ENCODE data around the gene CCDC106. TPM values are rescaled to one million over a fixed set of nuclear protein-coding genes. Genes with fewer than 3 reads are reported as not detected.
A peak's percentile ranks its signal among the peaks of the same experiment; 100 is the strongest.

The CCDC106 gene
- total RNA-seq, 1 donor from 2014 or later = 11.6 TPM

DNA sequence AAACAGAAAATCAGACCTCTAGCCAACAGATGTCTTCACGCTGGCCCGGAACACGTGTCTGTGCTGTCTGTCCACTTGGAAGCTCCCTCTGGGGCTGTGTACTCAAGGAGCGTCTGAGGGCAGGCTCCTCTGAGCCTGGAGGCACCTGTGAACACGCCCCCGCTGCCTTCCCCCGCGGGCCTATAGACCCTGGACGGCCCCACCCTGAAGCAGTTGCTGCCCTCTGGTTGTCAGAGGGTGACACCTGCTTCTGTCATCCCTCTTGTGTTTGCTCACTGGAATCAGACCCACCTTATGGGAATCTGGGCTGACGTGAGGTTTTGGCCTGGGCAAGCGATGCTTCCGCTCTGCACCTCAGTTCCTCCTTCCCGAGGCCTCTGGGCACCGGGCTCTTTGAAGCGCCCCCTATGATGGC lies 46.2 kb downstream of the CCDC106 start:
- TF ChIP-seq, protein P1, sequence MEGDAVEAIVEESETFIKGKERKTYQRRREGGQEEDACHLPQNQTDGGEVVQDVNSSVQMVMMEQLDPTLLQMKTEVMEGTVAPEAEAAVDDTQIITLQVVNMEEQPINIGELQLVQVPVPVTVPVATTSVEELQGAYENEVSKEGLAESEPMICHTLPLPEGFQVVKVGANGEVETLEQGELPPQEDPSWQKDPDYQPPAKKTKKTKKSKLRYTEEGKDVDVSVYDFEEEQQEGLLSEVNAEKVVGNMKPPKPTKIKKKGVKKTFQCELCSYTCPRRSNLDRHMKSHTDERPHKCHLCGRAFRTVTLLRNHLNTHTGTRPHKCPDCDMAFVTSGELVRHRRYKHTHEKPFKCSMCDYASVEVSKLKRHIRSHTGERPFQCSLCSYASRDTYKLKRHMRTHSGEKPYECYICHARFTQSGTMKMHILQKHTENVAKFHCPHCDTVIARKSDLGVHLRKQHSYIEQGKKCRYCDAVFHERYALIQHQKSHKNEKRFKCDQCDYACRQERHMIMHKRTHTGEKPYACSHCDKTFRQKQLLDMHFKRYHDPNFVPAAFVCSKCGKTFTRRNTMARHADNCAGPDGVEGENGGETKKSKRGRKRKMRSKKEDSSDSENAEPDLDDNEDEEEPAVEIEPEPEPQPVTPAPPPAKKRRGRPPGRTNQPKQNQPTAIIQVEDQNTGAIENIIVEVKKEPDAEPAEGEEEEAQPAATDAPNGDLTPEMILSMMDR (IDR thresholded peaks at IDR 0.05) = no peak
- intact Hi-C loops (cut with DNase I) = no loop called here
- no peak for ATAC-seq
- DNase-seq = peak; percentile 22
- Histone ChIP-seq H3K36me3 (peaks cover 94% of the 10 kb centered on the region), H3K27ac (no peak overlapping the region), H3K4me1 (no peaks in the 10 kb centered on the region), H3K4me3 (no peak overlapping the region), H3K9me3 (no peaks in the 10 kb centered on the region), H3K27me3 (ENCODE audit: low read depth) (no peaks in the 10 kb centered on the region)

DNA sequence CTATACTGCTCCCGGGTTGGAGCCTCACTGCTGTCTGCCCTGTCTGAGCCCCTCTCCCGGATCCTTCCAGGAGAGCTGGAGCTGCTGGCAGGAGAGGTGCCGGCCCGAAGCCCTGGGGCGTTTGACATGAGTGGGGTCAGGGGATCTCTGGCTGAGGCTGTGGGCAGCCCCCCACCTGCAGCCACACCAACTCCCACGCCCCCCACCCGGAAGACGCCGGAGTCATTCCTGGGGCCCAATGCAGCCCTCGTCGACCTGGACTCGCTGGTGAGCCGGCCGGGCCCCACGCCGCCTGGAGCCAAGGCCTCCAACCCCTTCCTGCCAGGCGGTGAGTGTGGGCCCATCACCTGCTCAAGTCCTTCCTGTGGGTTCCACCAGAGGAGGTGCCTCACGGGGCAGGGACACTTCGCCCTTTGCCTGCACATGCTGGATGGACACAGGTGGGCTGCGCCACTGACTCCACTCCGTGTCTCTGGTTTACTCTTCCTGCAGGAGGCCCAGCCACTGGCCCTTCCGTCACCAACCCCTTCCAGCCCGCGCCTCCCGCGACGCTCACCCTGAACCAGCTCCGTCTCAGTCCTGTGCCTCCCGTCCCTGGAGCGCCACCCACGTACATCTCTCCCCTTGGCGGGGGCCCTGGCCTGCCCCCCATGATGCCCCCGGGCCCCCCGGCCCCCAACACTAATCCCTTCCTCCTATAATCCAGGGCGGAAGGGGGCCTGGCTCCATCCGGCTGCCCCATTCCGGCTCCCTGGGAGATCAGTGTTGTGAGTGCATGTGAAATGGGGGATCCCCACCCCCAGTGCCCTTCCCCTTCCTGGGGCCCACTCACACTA lies 46.9 kb downstream of the CCDC106 start:
- TF ChIP-seq, protein P1 (IDR thresholded peaks at IDR 0.05) = no peak
- H3K9me3 ChIP-seq = no peaks in the 10 kb centered on the region
- H3K4me3 ChIP-seq = no peak overlapping the region
- ATAC-seq (no peak), DNase-seq (peak; percentile 35)
- H3K4me1 ChIP-seq = no peaks in the 10 kb centered on the region
- intact Hi-C loops (cut with DNase I) = no loop called here
- H3K36me3 ChIP-seq = peaks cover 91% of the 10 kb centered on the region
- no peaks in the 10 kb centered on the region for H3K27me3 ChIP-seq (ENCODE audit: low read depth)
- H3K27ac ChIP-seq = no peak overlapping the region

DNA sequence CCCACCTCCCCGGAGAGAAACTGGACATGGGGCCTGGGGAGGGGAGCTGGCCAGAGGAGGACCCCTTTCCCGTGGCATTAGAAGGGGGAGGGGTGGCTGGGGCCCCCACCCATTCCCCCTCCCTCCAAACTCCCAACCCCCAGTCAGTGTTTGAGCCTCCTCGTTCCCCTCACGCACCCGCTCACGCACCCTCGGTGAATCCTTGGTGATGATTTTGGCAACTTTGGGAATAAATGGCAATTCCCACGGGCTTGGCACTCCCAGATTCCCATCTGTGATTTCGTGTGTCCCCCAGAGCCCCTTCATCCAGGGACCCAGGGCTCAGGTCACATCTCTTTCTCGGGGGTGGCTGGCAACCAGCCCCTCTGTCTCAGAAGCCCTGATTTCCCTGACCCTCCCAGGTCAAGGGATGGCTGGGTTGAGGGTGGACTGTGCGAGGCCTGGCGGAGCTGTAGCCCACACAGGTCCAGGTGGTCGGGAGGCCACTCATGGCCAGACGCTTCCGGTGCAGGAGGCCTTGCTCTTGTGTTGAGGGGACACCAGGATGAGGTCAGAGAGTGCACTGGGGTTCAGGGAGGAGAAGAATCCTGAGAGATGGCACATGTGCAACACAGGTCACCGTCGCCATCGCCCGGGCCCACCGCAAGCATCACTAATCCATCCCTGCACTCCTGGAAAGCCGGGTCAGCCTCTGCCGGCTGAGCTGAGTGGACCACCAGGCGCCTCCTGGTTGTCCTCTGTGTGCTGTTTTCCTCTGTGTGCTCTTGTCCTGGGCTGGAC lies 47.7 kb downstream of the CCDC106 start:
- peak; percentile 38 for DNase-seq
- intact Hi-C loops (cut with DNase I) = no loop called here
- Histone ChIP-seq H3K4me3 (no peak overlapping the region), H3K27ac (no peak overlapping the region), H3K27me3 (ENCODE audit: low read depth) (no peaks in the 10 kb centered on the region), H3K9me3 (no peaks in the 10 kb centered on the region), H3K36me3 (peaks cover 91% of the 10 kb centered on the region), H3K4me1 (no peaks in the 10 kb centered on the region)
- TF ChIP-seq, protein P1 (IDR thresholded peaks at IDR 0.05) = no peak
- no peak for ATAC-seq

DNA sequence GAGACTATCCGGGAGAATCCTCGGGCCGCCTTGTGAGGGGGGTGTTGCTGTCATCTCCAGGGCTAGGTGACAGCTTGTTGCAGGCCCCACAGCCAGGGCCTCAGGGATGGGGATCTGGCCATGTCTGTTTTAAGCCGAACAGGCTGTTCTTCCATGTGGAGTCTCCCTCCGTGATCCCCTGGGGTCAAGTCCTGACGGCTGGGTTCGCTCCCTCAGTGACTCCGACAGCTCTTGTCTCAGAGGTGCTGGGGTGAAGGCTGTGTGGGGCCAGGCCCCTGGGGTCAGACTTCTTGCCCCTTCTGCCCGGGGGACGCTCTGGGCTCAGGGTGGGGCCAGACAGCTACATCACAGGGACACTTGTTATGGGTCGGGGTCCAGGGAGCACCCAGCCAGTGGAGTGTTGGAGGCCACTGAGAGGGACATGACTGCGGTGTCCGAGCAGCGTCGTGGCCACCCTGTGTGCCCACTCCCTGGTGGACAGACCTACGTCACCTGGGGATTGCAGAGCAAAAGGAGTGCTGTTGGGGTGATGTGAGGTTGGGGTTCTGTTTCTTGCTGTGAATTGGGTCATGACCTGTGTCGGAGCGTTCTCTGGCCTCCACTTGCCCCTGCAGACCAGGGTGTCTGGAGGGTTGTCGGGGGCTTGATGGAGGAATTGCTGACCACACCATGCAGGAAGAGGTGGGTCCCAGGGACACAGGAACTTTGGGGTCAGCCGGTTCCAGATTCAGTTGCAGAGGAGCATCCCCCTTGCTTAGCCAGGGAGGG lies 48.5 kb downstream of the CCDC106 start:
- no peak for ATAC-seq
- intact Hi-C loops (cut with DNase I) = no loop called here

DNA sequence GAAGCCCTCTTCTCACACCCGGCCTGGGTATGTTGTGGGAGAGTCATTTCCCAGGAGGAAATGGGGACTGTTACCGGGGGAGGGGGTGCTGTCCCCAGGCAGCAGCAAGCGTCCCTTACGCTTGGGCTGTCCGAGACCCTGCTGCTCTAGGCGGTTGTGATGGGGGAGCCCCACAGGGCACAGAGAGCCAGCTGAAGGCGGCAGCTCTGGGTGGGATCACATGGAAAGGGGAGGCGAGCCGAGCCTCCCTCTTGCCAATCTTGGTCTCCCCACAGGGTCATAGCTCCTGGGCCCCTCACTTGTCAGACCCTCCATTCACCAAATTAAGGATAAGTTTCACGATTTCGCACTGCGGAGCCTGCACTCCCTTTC lies 49.0 kb downstream of the CCDC106 start:
- no peaks in the 10 kb centered on the region for H3K27me3 ChIP-seq (ENCODE audit: low read depth)
- intact Hi-C loops (cut with DNase I) = no loop called here
- no peak for ATAC-seq
- no peak overlapping the region for H3K27ac ChIP-seq
- H3K9me3 ChIP-seq = no peaks in the 10 kb centered on the region
- no peak overlapping the region for H3K4me3 ChIP-seq
- TF ChIP-seq, protein P1 (IDR thresholded peaks at IDR 0.05) = no peak
- H3K36me3 ChIP-seq = peaks cover 79% of the 10 kb centered on the region
- no peaks in the 10 kb centered on the region for H3K4me1 ChIP-seq
- no peak for DNase-seq

More for the DNA sequence above, 48.5 kb downstream of the CCDC106 start:
- H3K4me3 ChIP-seq = no peak overlapping the region
- no peaks in the 10 kb centered on the region for H3K4me1 ChIP-seq
- no peaks in the 10 kb centered on the region for H3K9me3 ChIP-seq
- H3K36me3 ChIP-seq = peaks cover 85% of the 10 kb centered on the region
- peak; percentile 20 for DNase-seq
- TF ChIP-seq, protein P1 (IDR thresholded peaks at IDR 0.05) = no peak
- H3K27ac ChIP-seq = no peak overlapping the region
- H3K27me3 ChIP-seq (ENCODE audit: low read depth) = no peaks in the 10 kb centered on the region
